ENCODE data around the gene RGL3.

RGL3 gene

DNA sequence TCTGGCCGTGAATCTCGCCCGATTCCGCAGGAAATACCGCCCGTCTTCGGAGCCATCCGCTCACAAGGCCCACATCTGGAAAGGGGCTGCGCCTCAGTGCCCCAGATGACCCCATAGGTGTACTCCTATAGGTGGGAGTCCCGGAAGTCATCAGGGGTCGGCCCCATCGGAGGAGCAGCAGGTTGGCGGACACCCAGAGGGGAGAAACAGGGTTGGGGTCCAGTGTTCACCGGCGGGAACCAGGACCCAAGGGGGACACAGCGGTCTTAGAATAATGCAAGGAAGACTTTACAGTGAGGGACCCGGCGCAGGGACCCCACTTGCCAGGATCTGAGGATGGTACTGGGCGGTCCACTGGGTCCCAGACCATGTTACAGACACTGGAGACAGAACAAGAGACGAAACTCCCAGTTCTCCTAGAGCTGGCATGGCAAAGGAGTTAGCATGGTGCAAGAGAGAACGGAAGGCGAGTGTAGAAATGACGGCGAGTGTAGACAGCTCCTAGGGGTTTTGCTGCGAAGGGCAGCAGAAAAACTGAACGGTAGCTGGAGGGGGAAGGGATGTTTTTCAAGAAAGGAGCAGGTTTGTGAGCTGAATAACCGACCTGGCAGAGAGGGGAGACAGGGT lies 4.2 kb upstream of the RGL3 start:
- TF ChIP-seq, protein P1, sequence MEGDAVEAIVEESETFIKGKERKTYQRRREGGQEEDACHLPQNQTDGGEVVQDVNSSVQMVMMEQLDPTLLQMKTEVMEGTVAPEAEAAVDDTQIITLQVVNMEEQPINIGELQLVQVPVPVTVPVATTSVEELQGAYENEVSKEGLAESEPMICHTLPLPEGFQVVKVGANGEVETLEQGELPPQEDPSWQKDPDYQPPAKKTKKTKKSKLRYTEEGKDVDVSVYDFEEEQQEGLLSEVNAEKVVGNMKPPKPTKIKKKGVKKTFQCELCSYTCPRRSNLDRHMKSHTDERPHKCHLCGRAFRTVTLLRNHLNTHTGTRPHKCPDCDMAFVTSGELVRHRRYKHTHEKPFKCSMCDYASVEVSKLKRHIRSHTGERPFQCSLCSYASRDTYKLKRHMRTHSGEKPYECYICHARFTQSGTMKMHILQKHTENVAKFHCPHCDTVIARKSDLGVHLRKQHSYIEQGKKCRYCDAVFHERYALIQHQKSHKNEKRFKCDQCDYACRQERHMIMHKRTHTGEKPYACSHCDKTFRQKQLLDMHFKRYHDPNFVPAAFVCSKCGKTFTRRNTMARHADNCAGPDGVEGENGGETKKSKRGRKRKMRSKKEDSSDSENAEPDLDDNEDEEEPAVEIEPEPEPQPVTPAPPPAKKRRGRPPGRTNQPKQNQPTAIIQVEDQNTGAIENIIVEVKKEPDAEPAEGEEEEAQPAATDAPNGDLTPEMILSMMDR (IDR thresholded peaks at IDR 0.05; ENCODE audit: low read depth, low read length, missing control alignments) = no peak
- Histone ChIP-seq H3K36me3 (replicated peaks) (no peaks in the 10 kb centered on the region), H3K4me3 (ENCODE audit: low read depth, low read length) (no peak overlapping the region), H3K27ac (no peak overlapping the region), H3K27me3 (replicated peaks) (peaks cover 42% of the 10 kb centered on the region)
- in situ Hi-C loops (cut with HindIII; ENCODE audit: low pct_ligation_motif_present, low sequenced_read_pairs) = no loop called here
- no peak for DNase-seq

DNA sequence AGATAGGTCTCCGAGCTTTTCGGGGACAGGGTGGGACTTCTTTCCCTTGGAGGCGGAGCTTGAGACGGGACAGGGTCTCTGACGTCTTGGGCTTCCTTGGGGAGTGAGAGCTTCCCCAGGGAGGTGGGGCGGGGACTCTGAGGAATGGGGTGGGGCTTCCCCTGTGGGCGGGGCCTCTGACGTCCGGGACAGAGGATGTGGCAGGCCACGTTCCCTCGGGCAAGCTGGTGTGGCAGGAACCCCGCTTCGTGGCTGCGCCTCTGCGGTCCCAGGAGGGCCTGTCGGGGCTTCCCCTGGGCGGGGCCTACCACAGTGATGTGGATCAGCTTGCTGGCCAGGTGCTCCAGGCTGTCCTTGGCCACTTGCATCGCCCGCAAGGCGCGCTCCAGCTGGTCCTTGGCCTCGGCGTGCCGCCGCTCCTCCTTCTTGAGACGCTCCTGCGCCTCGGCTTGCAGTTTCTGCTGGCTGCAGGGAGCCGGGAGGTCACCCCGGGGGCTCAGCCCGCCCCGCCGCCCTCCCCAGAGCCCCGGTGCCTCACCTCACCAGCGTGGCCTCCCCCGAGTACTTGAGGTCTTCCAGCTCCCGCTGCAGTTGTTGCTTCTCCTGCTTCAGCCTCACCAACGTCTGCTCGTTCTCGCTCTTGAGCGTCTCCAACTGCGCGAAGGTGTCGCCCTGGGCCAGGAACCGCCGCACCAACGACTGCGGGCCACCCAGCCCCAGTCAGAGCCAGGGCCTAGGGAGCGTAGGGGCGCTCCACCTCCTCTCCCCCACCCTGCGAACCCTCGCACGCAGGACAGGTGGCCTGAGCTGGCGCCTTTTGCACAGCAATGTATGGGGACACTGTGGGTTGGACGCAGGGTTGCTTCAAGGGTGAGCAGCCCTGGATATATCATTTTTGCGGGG lies 3.3 kb upstream of the RGL3 start:
- Histone ChIP-seq H3K4me3 (ENCODE audit: low read depth, low read length) (peak overlapping the region; percentile 12), H3K27me3 (replicated peaks) (peaks cover 48% of the 10 kb centered on the region), H3K36me3 (replicated peaks) (no peaks in the 10 kb centered on the region), H3K27ac (no peak overlapping the region)
- peak; percentile 33 for DNase-seq
- TF ChIP-seq, protein P1 (IDR thresholded peaks at IDR 0.05; ENCODE audit: low read depth, low read length, missing control alignments) = no peak
- in situ Hi-C loops (cut with HindIII; ENCODE audit: low pct_ligation_motif_present, low sequenced_read_pairs) = no loop called here

DNA sequence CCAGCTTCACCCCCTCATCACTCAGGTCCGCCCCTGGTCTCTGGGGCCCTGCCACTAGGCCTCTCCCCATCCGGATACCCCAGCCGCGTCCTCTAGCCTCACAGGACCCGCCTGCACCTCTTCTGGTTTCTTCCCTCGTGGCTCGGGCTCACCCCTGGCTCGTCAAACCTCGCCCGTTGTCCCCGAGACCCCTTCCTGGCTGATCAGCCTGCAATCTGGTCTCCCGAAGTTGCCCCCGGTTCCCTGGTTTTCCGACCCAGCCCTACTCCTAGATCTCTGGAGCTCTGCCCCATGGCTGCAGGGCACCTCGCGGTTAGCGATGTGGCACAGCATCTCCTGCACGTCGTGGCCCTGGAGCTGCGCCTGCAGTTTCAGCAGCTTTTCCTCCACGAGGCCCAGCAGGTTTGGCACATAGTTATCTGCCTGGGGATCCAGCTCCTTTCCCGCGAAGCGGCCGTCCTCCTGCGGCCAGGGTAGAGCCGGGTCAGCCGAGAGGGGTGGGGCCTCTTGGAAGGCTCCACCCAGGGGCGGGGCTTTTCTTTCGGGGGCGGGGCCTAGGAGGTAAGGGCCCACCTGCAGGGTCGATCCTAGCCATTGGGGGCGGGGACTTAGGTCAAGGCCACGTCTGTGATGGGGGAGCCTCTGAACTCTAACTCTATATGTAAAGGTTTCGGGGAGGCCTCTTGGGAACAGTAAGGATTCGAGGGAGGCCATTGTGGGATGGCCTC lies 2.4 kb upstream of the RGL3 start:
- no peak overlapping the region for H3K27ac ChIP-seq
- no peak overlapping the region for H3K4me3 ChIP-seq (ENCODE audit: low read depth, low read length)
- no peak for DNase-seq
- in situ Hi-C loops (cut with HindIII; ENCODE audit: low pct_ligation_motif_present, low sequenced_read_pairs) = no loop called here
- H3K36me3 ChIP-seq (replicated peaks) = no peaks in the 10 kb centered on the region
- peaks cover 50% of the 10 kb centered on the region for H3K27me3 ChIP-seq (replicated peaks)
- TF ChIP-seq, protein P1 (IDR thresholded peaks at IDR 0.05; ENCODE audit: low read depth, low read length, missing control alignments) = no peak

DNA sequence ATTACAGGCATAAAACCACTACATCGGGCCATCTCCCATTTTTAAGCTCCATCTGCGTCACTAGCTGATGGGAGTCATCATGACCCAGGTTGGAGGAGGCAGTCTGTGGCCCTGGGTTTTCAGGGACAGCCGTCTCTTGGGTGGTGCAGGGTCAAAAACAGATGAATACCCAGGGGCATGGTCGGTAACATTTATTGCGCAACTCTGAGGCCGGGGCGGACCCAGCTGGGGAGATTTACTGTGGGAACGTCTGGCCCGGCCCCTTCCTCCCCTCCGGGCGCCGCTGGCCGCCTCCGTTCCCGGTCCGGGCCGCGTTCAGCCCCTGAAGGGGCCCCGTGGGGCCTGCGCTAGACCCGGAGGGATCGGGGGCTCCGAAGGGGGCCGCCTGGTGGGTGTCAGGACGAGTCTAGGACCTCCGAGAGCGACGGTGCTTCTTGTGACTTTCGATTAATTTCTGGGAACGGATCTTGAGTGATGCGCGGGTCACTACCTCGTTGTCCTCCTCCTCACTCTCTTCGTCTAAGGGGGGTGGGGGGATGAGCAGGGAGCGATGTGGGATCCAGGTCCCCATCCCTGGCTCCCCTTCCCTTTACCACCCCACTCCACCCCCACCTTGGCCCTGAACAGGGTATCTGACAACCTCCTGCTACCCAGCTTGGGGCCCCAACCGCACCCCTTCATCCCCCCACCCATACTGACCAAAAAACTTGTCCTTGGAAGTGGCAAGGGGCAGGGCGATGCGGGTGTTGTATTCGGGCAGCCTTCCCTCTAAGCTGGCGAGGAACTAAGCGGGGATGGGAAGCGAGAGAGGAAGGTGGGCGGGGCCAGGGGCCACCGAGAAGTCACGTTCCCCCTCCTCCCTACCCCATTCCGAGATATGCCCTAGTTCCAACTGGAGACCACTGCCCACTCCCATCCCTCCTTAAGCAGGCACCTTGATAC lies 1.6 kb upstream of the RGL3 start:
- Histone ChIP-seq H3K4me3 (ENCODE audit: low read depth, low read length) (peak overlapping the region; percentile 20), H3K36me3 (replicated peaks) (no peaks in the 10 kb centered on the region), H3K27me3 (replicated peaks) (peaks cover 50% of the 10 kb centered on the region), H3K27ac (no peak overlapping the region)
- in situ Hi-C loops (cut with HindIII; ENCODE audit: low pct_ligation_motif_present, low sequenced_read_pairs) = no loop called here
- DNase-seq = no peak
- TF ChIP-seq, protein P1 (IDR thresholded peaks at IDR 0.05; ENCODE audit: low read depth, low read length, missing control alignments) = no peak

DNA sequence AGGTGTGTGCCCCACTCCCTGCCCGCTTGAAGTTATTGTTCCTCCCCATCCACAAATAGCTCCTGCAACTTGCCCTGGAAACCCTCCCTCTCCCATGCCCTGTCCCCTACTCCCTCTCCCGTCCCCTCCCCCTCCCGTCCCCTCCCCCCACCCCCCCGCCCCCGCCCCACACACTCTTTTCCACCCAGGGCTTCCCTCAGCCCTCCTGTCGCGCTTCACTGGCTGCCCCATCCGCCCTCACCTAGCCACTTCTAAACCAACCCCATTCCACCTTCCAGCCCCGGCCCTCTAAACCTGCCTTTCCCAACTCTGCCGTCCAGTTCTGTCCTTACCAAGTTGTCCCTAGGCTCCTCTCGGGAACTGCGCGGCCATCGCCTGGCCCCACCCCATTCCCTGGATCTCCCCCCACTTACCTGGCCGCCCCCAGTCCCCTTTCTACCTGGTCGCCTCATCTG lies 993 bp downstream of the RGL3 start:
- TF ChIP-seq, protein P1 (IDR thresholded peaks at IDR 0.05; ENCODE audit: low read depth, low read length, missing control alignments) = no peak
- H3K4me3 ChIP-seq (ENCODE audit: low read depth, low read length) = no peak overlapping the region

More for the DNA sequence above, 993 bp downstream of the RGL3 start:
- Histone ChIP-seq H3K27ac (no peak overlapping the region), H3K36me3 (replicated peaks) (no peaks in the 10 kb centered on the region), H3K27me3 (replicated peaks) (peaks cover 41% of the 10 kb centered on the region)
- no peak for DNase-seq
- in situ Hi-C loops (cut with HindIII; ENCODE audit: low pct_ligation_motif_present, low sequenced_read_pairs) = no loop called here
